Endothelial cell (in vitro differentiated cells): ENCODE measurements around the gene ZFAND3. TPM values are rescaled to one million over a fixed set of nuclear protein-coding genes. Genes with fewer than 3 reads are reported as not detected.
"Not testable (repeated sequence)": the region's sequence is repeated elsewhere in the genome, so short reads cannot be mapped to it uniquely, and the experiment has no call there.

Source experiments
- DNase-seq: peaks from one replicate; pipeline ENCODE4 v3.0.0; 2021; ENCODE audit warnings: low spot score
- H3K27ac Mint-ChIP-seq: one replicate; pipeline ENCODE4 v1.8.0; 2021; ENCODE audit warnings: mixed read lengths, inconsistent platforms; ENCODE audit not compliant: unreplicated experiment
- H3K27me3 Mint-ChIP-seq: one replicate; pipeline ENCODE4 v1.8.0; 2021; ENCODE audit warnings: mild to moderate bottlenecking, moderate library complexity, mixed read lengths, inconsistent platforms; ENCODE audit not compliant: unreplicated experiment
- H3K36me3 Mint-ChIP-seq: one replicate; pipeline ENCODE4 v1.8.0; 2021; ENCODE audit warnings: mild to moderate bottlenecking, low read depth, mixed read lengths, inconsistent platforms; ENCODE audit not compliant: unreplicated experiment
- H3K4me1 Mint-ChIP-seq: one replicate; pipeline ENCODE4 v1.8.0; 2021; ENCODE audit warnings: mild to moderate bottlenecking, mixed read lengths, inconsistent platforms; ENCODE audit not compliant: unreplicated experiment
- H3K4me3 Mint-ChIP-seq: one replicate; pipeline ENCODE4 v1.8.0; 2021; ENCODE audit warnings: mild to moderate bottlenecking, mixed read lengths, inconsistent platforms; ENCODE audit not compliant: unreplicated experiment
- H3K9me3 Mint-ChIP-seq: one replicate; pipeline ENCODE4 v1.8.0; 2021; ENCODE audit warnings: mixed read lengths, inconsistent platforms; ENCODE audit not compliant: unreplicated experiment
- CTCF ChIP-seq: fragments of 200-600 bp; sonication (generic); IDR thresholded peaks from one replicate; pipeline ENCODE4 v1.5.0; 2021; ENCODE audit warnings: antibody characterized with exemption; ENCODE audit not compliant: unreplicated experiment
- total RNA-seq: library from RNA; stranded (reverse); fragmentation: NEBNext Ultra II Directional; extraction: Animal tissue kit (Norgen Biotek cat#: 25700); gene quantifications from one replicate; pipeline ENCODE4 v1.2.1, GENCODE V29; 2021; ENCODE audit not compliant: unreplicated experiment

ZFAND3 gene
- total RNA-seq, 1 donor from 2014 or later: 96.3 TPM

GRCh38 chr6:37952027-37952426, 132.5 kb downstream of the ZFAND3 start:
- no peaks in the 10 kb centered on the region for H3K27me3 Mint-ChIP-seq
- no peak overlapping the region for H3K27ac Mint-ChIP-seq
- DNase-seq: no peak
- H3K36me3 Mint-ChIP-seq: no peaks in the 10 kb centered on the region
- H3K4me3 Mint-ChIP-seq: no peak overlapping the region
- H3K4me1 Mint-ChIP-seq: no peaks in the 10 kb centered on the region
- no peaks in the 10 kb centered on the region for H3K9me3 Mint-ChIP-seq
- no peak for TF ChIP-seq CTCF

DNA sequence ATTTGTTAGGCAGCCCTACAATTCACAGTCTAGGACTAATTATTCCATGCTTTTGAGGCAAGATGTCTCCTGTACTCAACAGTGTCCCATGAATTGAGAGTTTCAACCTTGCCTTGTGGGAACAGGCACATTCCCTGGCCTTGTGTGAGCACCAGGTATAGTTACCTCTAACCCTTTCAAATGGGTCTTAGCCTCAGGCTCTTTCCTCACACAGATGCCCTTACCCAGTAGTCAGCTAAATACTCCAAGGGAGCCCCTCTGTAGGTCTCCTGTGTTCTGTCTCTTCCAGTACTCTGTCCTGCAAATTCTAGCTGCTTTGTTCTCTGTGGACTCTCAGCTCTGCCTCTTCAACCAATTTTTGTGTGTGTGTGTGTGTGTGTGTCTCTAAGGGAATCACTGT, 135.3 kb downstream of the ZFAND3 start:
- Mint-ChIP-seq H3K4me1 (no peaks in the 10 kb centered on the region), H3K27ac (no peak overlapping the region), H3K4me3 (no peak overlapping the region), H3K36me3 (no peaks in the 10 kb centered on the region), H3K27me3 (no peaks in the 10 kb centered on the region), H3K9me3 (no peaks in the 10 kb centered on the region)
- TF ChIP-seq CTCF: no peak
- DNase-seq: no peak

DNA sequence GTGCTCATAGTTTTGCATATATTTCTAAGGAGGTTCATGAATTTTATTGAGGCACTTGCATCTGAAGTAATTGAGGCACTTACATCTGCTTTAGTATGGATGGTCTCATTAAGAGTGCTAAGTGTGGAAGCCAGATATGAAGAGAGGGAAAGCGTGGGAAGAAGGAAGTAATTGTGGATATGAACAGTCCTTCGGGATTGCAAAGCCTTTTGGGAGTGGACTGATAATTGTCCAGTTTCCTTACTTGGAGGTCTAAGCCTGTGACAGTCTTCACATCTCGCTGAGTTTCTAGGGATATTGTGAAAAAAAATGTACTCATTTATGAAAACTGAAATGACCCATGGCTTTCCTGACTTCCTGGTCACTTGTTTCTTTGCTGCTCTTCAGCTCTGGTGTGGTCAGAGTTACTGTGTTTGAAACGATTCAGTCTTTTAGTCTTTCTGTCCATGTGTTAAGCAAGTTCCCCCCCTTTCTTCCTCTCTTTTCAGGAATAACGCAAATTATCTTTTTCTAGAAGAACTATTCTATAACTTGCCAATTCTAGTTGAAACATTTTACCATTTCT, 137.3 kb downstream of the ZFAND3 start:
- H3K27me3 Mint-ChIP-seq: peaks cover under 1% of the 10 kb centered on the region
- no peaks in the 10 kb centered on the region for H3K4me1 Mint-ChIP-seq
- no peak for TF ChIP-seq CTCF
- no peaks in the 10 kb centered on the region for H3K9me3 Mint-ChIP-seq
- no peak overlapping the region for H3K4me3 Mint-ChIP-seq
- no peak overlapping the region for H3K27ac Mint-ChIP-seq
- H3K36me3 Mint-ChIP-seq: peaks cover 4% of the 10 kb centered on the region
- DNase-seq: no peak

- no peak for DNase-seq
- peaks cover 17% of the 10 kb centered on the region for H3K36me3 Mint-ChIP-seq
- no peak overlapping the region for H3K27ac Mint-ChIP-seq
- no peak overlapping the region for H3K4me3 Mint-ChIP-seq
- no peaks in the 10 kb centered on the region for H3K9me3 Mint-ChIP-seq
- no peaks in the 10 kb centered on the region for H3K4me1 Mint-ChIP-seq
- peaks cover 2% of the 10 kb centered on the region for H3K27me3 Mint-ChIP-seq
- TF ChIP-seq CTCF: no peak
These were observed 139.5 kb downstream of the ZFAND3 start for GRCh38 chr6:37959061-37959460.

DNA sequence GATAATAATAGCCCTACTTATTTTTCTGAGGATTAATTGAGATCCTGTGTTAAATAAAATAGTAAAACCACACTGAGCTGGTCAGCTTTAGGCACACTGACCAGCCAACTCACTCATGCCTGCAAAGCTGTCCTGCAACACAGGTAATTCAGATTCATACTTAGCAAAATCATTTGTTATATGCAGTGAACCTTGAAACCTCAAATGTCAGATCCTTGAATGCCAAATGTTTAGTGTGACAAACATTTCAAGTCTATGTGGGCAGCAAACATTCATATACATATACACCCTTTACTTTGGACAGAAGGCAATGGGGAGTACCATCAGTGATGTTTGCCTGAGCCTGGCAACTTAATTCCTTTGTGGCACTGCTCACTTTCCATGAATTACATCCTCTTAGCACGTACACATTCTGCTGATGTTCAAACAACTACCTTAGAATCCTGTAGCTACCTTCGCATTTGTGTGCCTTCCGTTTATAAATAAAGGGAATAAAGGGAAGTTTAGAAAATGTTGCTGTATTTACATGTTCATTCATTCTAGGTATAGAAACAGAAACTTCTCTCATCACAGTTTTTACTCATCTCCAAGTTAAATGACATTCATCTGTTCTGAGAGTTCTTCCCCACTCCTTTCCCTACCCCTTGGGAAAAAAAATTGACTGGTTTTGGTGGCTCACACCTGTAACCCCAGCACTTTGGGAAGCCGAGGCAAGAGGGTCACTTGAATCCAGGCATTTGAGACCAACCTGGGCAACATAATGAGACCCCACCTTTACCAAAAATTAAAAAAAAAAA, 140.8 kb downstream of the ZFAND3 start:
- no peaks in the 10 kb centered on the region for H3K9me3 Mint-ChIP-seq
- no peak for DNase-seq
- H3K27me3 Mint-ChIP-seq: peaks cover 2% of the 10 kb centered on the region
- H3K4me1 Mint-ChIP-seq: no peaks in the 10 kb centered on the region
- no peak overlapping the region for H3K4me3 Mint-ChIP-seq
- H3K27ac Mint-ChIP-seq: no peak overlapping the region
- H3K36me3 Mint-ChIP-seq: peaks cover 21% of the 10 kb centered on the region
- no peak for TF ChIP-seq CTCF

GRCh38 chr6:37962481-37963080, 143.1 kb downstream of the ZFAND3 start:
- H3K4me3 Mint-ChIP-seq, H3K9me3 Mint-ChIP-seq, H3K27ac Mint-ChIP-seq, DNase-seq, H3K4me1 Mint-ChIP-seq, H3K27me3 Mint-ChIP-seq: not testable (repeated sequence)
- peaks cover 28% of the 10 kb centered on the region for H3K36me3 Mint-ChIP-seq
